H1 (cell line): Measurements from ENCODE around the gene TCERG1L.

Source experiments
- EP300 ChIP-seq, 2 experiments: IDR thresholded peaks; 1 replicate in 1 of 2; 2 replicates in 1 of 2; pipeline ENCODE4 v1.6.1; 2011 to 2012; ENCODE audit warnings: low read depth in 2 of 2, low read length in 2 of 2, mild to moderate bottlenecking in 2 of 2, borderline replicate concordance in 1 of 2, inconsistent platforms in 1 of 2, moderate library complexity in 1 of 2
- EZH2 ChIP-seq: fragments of 200-600 bp; sonication (generic); IDR thresholded peaks from 2 replicates; pipeline ENCODE4 v1.7.1; 2012; ENCODE audit warnings: low read depth, mild to moderate bottlenecking, moderate library complexity, low read length, inconsistent platforms; ENCODE audit not compliant: severe bottlenecking
- JUN ChIP-seq: IDR thresholded peaks from 2 replicates; pipeline ENCODE4 v1.6.1; 2011; ENCODE audit warnings: low read depth, mild to moderate bottlenecking, improper control_type of control experiment, low read length
- POU5F1 ChIP-seq: IDR thresholded peaks from 2 replicates; pipeline ENCODE4 v1.6.1; 2011; ENCODE audit warnings: low read depth, mild to moderate bottlenecking, low read length, moderate library complexity
- RXRA ChIP-seq: IDR thresholded peaks from 2 replicates; pipeline ENCODE4 v1.6.1; 2011; ENCODE audit warnings: low read depth, mild to moderate bottlenecking, low read length, moderate library complexity; ENCODE audit not compliant: insufficient read depth
- SIN3A ChIP-seq, 2 experiments: IDR thresholded peaks in 1 of 2; conservative IDR thresholded peaks in 1 of 2; 2 replicates each; pipeline ENCODE4 v1.6.1; 2011 to 2012; ENCODE audit warnings: low read length in 2 of 2, improper control_type of control experiment in 1 of 2, low read depth in 1 of 2, mild to moderate bottlenecking in 1 of 2
- SP2 ChIP-seq: IDR thresholded peaks from 2 replicates; pipeline ENCODE4 v1.6.1; 2012; ENCODE audit warnings: mild to moderate bottlenecking, low read length, inconsistent platforms
- YY1 ChIP-seq: IDR thresholded peaks from 2 replicates; pipeline ENCODE4 v1.6.1; 2011; ENCODE audit warnings: low read depth, mild to moderate bottlenecking, low read length
- TF ChIP-seq, protein P1 (sequence below), 3 experiments: IDR thresholded peaks; 1 replicate in 2 of 3; 2 replicates in 1 of 3; pipeline versions ENCODE4 v1.5.1 to v1.6.1; 2011; ENCODE audit warnings: low read length in 3 of 3, mild to moderate bottlenecking in 3 of 3, inconsistent platforms in 2 of 3, low read depth in 1 of 3, moderate library complexity in 1 of 3; ENCODE audit not compliant: insufficient read depth in 1 of 3; ENCODE audit errors: control extremely low read depth in 1 of 3
- TF ChIP-seq, protein P2 (sequence below): IDR thresholded peaks from 2 replicates; pipeline ENCODE4 v1.6.1; 2011; ENCODE audit warnings: low read length, improper control_type of control experiment

DNA sequence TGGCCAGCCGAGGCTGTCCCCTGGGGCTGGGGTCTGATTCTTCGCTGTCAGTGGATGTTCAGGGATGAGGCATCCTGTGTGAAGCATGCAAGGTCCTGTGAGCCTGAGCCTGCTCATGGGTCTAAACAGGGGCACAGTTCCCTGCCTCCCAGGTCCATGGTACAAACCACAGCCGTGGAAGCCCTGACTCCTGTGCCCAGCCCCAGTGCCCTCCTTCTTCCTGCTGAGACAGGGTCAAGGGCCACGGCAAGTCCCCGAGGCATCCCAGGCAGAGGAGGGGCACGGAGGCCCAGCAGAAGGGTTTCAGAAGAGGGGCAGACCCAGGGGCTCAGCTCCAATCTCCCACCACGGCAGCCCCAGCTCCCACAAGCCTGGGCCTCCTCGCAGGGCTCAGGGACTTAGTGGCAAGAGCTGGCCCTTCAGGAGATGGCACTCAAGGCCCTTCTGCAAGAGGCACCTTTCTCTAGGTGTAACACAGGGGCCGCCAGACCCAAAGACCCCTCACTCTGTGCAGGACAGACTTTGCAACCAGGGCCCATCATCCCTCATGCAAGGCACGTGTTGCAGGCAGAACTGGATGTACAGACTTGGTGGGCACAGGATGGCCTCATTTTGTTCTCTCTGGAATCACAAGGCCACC lies 248.8 kb downstream of the TCERG1L start:
- TF ChIP-seq, protein P1, sequence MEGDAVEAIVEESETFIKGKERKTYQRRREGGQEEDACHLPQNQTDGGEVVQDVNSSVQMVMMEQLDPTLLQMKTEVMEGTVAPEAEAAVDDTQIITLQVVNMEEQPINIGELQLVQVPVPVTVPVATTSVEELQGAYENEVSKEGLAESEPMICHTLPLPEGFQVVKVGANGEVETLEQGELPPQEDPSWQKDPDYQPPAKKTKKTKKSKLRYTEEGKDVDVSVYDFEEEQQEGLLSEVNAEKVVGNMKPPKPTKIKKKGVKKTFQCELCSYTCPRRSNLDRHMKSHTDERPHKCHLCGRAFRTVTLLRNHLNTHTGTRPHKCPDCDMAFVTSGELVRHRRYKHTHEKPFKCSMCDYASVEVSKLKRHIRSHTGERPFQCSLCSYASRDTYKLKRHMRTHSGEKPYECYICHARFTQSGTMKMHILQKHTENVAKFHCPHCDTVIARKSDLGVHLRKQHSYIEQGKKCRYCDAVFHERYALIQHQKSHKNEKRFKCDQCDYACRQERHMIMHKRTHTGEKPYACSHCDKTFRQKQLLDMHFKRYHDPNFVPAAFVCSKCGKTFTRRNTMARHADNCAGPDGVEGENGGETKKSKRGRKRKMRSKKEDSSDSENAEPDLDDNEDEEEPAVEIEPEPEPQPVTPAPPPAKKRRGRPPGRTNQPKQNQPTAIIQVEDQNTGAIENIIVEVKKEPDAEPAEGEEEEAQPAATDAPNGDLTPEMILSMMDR (IDR thresholded peaks at IDR 0.05; ENCODE audit: control extremely low read depth in 1 of 3, insufficient read depth in 1 of 3, low read depth in 1 of 3, low read length in 3 of 3) = no peak
- TF ChIP-seq POU5F1 = no peak
- TF ChIP-seq SIN3A (conservative IDR thresholded peaks at IDR 0.05 in 1 of 2, IDR thresholded peaks at IDR 0.05 in 1 of 2; ENCODE audit: low read depth in 1 of 2, low read length in 2 of 2) = no peak
- TF ChIP-seq, protein P2, sequence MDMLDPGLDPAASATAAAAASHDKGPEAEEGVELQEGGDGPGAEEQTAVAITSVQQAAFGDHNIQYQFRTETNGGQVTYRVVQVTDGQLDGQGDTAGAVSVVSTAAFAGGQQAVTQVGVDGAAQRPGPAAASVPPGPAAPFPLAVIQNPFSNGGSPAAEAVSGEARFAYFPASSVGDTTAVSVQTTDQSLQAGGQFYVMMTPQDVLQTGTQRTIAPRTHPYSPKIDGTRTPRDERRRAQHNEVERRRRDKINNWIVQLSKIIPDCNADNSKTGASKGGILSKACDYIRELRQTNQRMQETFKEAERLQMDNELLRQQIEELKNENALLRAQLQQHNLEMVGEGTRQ = no peak
- TF ChIP-seq EZH2 = no peak
- TF ChIP-seq SP2 = no peak
- no peak for TF ChIP-seq JUN
- no peak for TF ChIP-seq YY1
- no peak for TF ChIP-seq EP300 (IDR thresholded peaks at IDR 0.05; ENCODE audit: borderline replicate concordance in 1 of 2, low read depth in 2 of 2, low read length in 2 of 2)
- TF ChIP-seq RXRA = no peak
